ENCODE measurements around the gene TMED9. TPM values are rescaled to one million over a fixed set of nuclear protein-coding genes. Genes with fewer than 3 reads are reported as not detected.
A peak's percentile ranks its signal among the peaks of the same experiment; 100 is the strongest.

The TMED9 gene
- total RNA-seq, 1 donor from 2014 or later = 147 TPM

GRCh38 chr5:177595026-177595585 is 3.1 kb downstream of the TMED9 start:
- DNase-seq = no peak
- Mint-ChIP-seq H3K9me3 (no peaks in the 10 kb centered on the region), H3K4me1 (peaks cover 24% of the 10 kb centered on the region), H3K4me3 (no peak overlapping the region), H3K27ac (no peak overlapping the region), H3K27me3 (peaks cover 7% of the 10 kb centered on the region), H3K36me3 (ENCODE audit: low read depth) (peaks cover 44% of the 10 kb centered on the region)
- intact Hi-C loops (cut with micrococcal nuclease) = loop anchor here (10.0 kb wide), 1 partner anchor 190 kb away; the partner anchor contains the start of genes F12 and PFN3

GRCh38 chr5:177595991-177596774 is 4.2 kb downstream of the TMED9 start:
- H3K27ac Mint-ChIP-seq = no peak overlapping the region
- no peaks in the 10 kb centered on the region for H3K27me3 Mint-ChIP-seq
- H3K4me1 Mint-ChIP-seq = peaks cover 32% of the 10 kb centered on the region
- no peak overlapping the region for H3K4me3 Mint-ChIP-seq
- intact Hi-C loops (cut with micrococcal nuclease) = loop anchor here (10.0 kb wide), 1 partner anchor 191 kb away; the partner anchor contains the start of genes F12 and PFN3
- no peak for DNase-seq
- H3K36me3 Mint-ChIP-seq (ENCODE audit: low read depth) = peaks cover 47% of the 10 kb centered on the region
- H3K9me3 Mint-ChIP-seq = no peaks in the 10 kb centered on the region

- peaks cover 47% of the 10 kb centered on the region for H3K36me3 Mint-ChIP-seq (ENCODE audit: low read depth)
- no peaks in the 10 kb centered on the region for H3K9me3 Mint-ChIP-seq
- peaks cover 27% of the 10 kb centered on the region for H3K4me1 Mint-ChIP-seq
- no peak overlapping the region for H3K4me3 Mint-ChIP-seq
- H3K27ac Mint-ChIP-seq = no peak overlapping the region
- H3K27me3 Mint-ChIP-seq = no peaks in the 10 kb centered on the region
- DNase-seq = no peak
- intact Hi-C loops (cut with micrococcal nuclease) = loop anchor here (10.0 kb wide), 1 partner anchor 192 kb away; the partner anchor contains the start of genes F12 and PFN3
Measured at GRCh38 chr5:177596775-177597238, 4.8 kb downstream of the TMED9 start.

DNA sequence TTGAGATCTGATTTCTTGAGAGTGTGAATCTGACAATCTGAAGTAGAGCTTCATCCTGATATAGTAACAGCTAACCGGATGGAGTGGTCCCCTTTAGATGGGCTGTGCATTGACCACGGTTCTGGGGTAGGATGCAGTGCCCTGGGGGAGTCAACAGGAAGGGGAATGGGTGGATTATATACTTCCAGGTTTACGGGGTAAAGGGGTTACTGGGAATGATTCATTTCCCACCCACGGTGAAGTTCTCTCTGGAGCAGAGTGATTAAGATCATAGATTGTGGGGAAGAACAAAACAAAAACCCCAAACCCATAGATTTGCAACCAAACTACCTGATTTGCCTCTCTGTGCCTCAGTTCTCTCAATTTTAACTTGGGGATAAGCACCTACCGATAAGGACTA is 6.5 kb downstream of the TMED9 start:
- DNase-seq = peak; percentile 56
- intact Hi-C loops (cut with micrococcal nuclease) = loop anchor here (10.0 kb wide), 1 partner anchor 194 kb away; the partner anchor contains the start of genes F12 and PFN3
- H3K4me1 Mint-ChIP-seq = peaks cover 23% of the 10 kb centered on the region
- H3K27me3 Mint-ChIP-seq = no peaks in the 10 kb centered on the region
- peak overlapping the region; percentile 97 for H3K4me3 Mint-ChIP-seq
- peak overlapping the region; percentile 48 for H3K27ac Mint-ChIP-seq
- H3K36me3 Mint-ChIP-seq (ENCODE audit: low read depth) = peaks cover 37% of the 10 kb centered on the region
- H3K9me3 Mint-ChIP-seq = no peaks in the 10 kb centered on the region

- no peaks in the 10 kb centered on the region for H3K9me3 Mint-ChIP-seq
- peaks cover 23% of the 10 kb centered on the region for H3K36me3 Mint-ChIP-seq (ENCODE audit: low read depth)
- peaks cover 17% of the 10 kb centered on the region for H3K4me1 Mint-ChIP-seq
- peak within 1 kb of the TSS; percentile 92 for H3K27ac Mint-ChIP-seq
- intact Hi-C loops (cut with micrococcal nuclease) = loop anchor here (10.0 kb wide), 1 partner anchor 195 kb away; the partner anchor contains the start of genes F12 and PFN3
- peak; percentile 96 for DNase-seq
- H3K27me3 Mint-ChIP-seq = no peaks in the 10 kb centered on the region
- peak within 1 kb of the TSS; percentile 97 for H3K4me3 Mint-ChIP-seq
Measured at GRCh38 chr5:177599731-177600507, 7.9 kb downstream of the TMED9 start, which contains the start of gene B4GALT7. Gene B4GALT7 (plus strand): TSS chr5:177600132. CDS start chr5:177600211, 79 bp downstream.

GRCh38 chr5:177600508-177601018 is 8.6 kb downstream of the TMED9 start:
- peaks cover 22% of the 10 kb centered on the region for H3K36me3 Mint-ChIP-seq (ENCODE audit: low read depth)
- H3K4me1 Mint-ChIP-seq = peaks cover 18% of the 10 kb centered on the region
- intact Hi-C loops (cut with micrococcal nuclease) = no loop called here
- no peaks in the 10 kb centered on the region for H3K9me3 Mint-ChIP-seq
- peak overlapping the region; percentile 92 for H3K27ac Mint-ChIP-seq
- H3K27me3 Mint-ChIP-seq = no peaks in the 10 kb centered on the region
- peak; percentile 71 for DNase-seq
- peak overlapping the region; percentile 97 for H3K4me3 Mint-ChIP-seq

GRCh38 chr5:177601126-177601525 is 9.1 kb downstream of the TMED9 start:
- Mint-ChIP-seq H3K4me3 (peak overlapping the region; percentile 97), H3K4me1 (peaks cover 20% of the 10 kb centered on the region), H3K9me3 (no peaks in the 10 kb centered on the region), H3K36me3 (ENCODE audit: low read depth) (peaks cover 18% of the 10 kb centered on the region), H3K27ac (peak overlapping the region; percentile 92), H3K27me3 (no peaks in the 10 kb centered on the region)
- intact Hi-C loops (cut with micrococcal nuclease) = no loop called here
- peak; percentile 57 for DNase-seq

DNA sequence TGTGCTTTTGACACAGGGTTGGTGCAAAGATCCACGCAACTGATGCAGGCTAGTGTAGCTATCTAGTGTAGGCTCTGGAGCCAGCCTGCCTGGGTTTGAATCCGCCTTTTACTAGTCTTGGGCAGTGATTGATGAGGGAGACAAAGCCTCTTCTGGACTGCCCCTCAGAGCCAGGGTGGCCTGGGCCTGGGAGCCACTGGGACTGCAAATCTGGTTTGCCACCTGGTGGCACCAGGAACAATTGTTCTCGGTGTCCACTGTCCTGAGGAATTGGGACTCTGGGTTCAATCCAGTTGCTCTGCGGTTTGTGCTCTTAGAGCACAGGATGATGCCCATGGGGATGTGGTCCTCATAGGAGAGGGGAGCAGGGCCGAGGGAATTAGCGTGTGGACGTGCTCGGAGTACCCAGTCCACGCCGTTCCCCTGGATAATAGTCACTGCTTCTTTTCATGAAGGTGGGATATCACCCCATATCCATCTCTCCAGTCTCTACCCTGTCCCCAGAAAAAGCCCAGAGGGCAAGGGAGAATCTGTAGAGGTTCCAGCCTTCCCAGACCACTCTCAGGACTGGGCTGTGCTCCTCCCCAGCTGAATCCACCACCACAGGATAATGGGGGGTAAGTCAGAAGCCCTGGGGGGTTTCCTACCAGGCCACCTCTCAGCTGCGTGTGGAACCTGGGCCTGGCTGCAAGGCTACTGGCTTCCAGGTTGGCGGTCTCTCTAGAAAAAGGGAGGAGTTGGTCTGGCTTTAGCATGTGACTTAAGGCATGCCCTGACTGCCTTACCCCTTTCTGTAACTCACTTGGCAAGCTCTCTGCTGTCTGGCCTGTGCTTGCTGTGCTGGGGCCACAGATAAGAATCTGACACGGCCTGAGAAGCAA is 9.8 kb downstream of the TMED9 start:
- no peaks in the 10 kb centered on the region for H3K27me3 Mint-ChIP-seq
- H3K4me1 Mint-ChIP-seq = peaks cover 20% of the 10 kb centered on the region
- H3K36me3 Mint-ChIP-seq (ENCODE audit: low read depth) = peaks cover 11% of the 10 kb centered on the region
- intact Hi-C loops (cut with micrococcal nuclease) = no loop called here
- peak overlapping the region; percentile 97 for H3K4me3 Mint-ChIP-seq
- H3K9me3 Mint-ChIP-seq = no peaks in the 10 kb centered on the region
- DNase-seq = peak; percentile 59
- H3K27ac Mint-ChIP-seq = no peak overlapping the region

- DNase-seq = no peak
- Mint-ChIP-seq H3K9me3 (no peaks in the 10 kb centered on the region), H3K27ac (no peak overlapping the region), H3K27me3 (no peaks in the 10 kb centered on the region), H3K36me3 (ENCODE audit: low read depth) (peaks cover 11% of the 10 kb centered on the region), H3K4me1 (peaks cover 20% of the 10 kb centered on the region), H3K4me3 (no peak overlapping the region)
- intact Hi-C loops (cut with micrococcal nuclease) = no loop called here
Measured at GRCh38 chr5:177602458-177602830, 10.4 kb downstream of the TMED9 start.

GRCh38 chr5:177603631-177604030 is 11.6 kb downstream of the TMED9 start:
- H3K27me3 Mint-ChIP-seq = no peaks in the 10 kb centered on the region
- H3K27ac Mint-ChIP-seq = no peak overlapping the region
- no peak overlapping the region for H3K4me3 Mint-ChIP-seq
- peaks cover 8% of the 10 kb centered on the region for H3K36me3 Mint-ChIP-seq (ENCODE audit: low read depth)
- H3K4me1 Mint-ChIP-seq = peaks cover 17% of the 10 kb centered on the region
- intact Hi-C loops (cut with micrococcal nuclease) = no loop called here
- H3K9me3 Mint-ChIP-seq = no peaks in the 10 kb centered on the region
- DNase-seq = peak; percentile 57

GRCh38 chr5:177604116-177604521 is 12.1 kb downstream of the TMED9 start:
- no peak overlapping the region for H3K4me3 Mint-ChIP-seq
- peaks cover 8% of the 10 kb centered on the region for H3K36me3 Mint-ChIP-seq (ENCODE audit: low read depth)
- H3K4me1 Mint-ChIP-seq = peaks cover 13% of the 10 kb centered on the region
- H3K27ac Mint-ChIP-seq = no peak overlapping the region
- DNase-seq = no peak
- H3K27me3 Mint-ChIP-seq = no peaks in the 10 kb centered on the region
- no peaks in the 10 kb centered on the region for H3K9me3 Mint-ChIP-seq
- intact Hi-C loops (cut with micrococcal nuclease) = no loop called here

GRCh38 chr5:177604656-177605055 is 12.7 kb downstream of the TMED9 start:
- Mint-ChIP-seq H3K4me1 (peaks cover 11% of the 10 kb centered on the region), H3K27me3 (no peaks in the 10 kb centered on the region), H3K4me3 (no peak overlapping the region), H3K36me3 (ENCODE audit: low read depth) (peaks cover 8% of the 10 kb centered on the region), H3K27ac (no peak overlapping the region), H3K9me3 (no peaks in the 10 kb centered on the region)
- no peak for DNase-seq
- intact Hi-C loops (cut with micrococcal nuclease) = no loop called here

DNA sequence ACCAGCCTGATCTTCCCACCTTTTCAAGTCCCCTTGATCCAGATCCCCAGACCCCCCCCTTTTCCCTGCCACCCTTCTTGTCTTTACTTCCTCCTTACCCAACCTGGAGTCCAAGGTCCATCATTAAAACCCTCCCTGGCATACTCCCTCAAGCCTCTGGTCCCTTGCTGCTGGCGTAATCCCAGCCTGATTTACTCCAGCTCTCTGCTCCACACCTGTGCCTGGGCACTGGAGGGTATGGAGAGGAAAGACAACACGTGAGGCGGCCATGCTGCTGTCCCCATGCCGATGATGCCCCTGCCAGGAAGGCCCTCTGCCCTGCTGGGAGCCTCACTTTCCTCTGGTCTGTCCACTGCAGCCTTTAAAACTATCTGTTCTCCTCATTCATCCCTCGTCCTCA is 13.1 kb downstream of the TMED9 start:
- Mint-ChIP-seq H3K27ac (no peak overlapping the region), H3K4me3 (no peak overlapping the region), H3K9me3 (no peaks in the 10 kb centered on the region), H3K4me1 (peaks cover 11% of the 10 kb centered on the region), H3K36me3 (ENCODE audit: low read depth) (peaks cover 8% of the 10 kb centered on the region), H3K27me3 (no peaks in the 10 kb centered on the region)
- DNase-seq = no peak
- intact Hi-C loops (cut with micrococcal nuclease) = no loop called here

All from activated CD4-positive, alpha-beta T cell treated with anti-CD3 and anti-CD28 coated beads, Interleukin-2, amount 10 ng/mL, durations not matched to agents 24 days and 14 days (primary cell).